NCI-H2107 treated with DMSO at 0.1 percent for 48 hours (cell line): ENCODE results near the gene SLC5A6.
A peak's percentile ranks its signal among the peaks of the same experiment; 100 is the strongest.
"Not testable (repeated sequence)": the region's sequence is repeated elsewhere in the genome, so short reads cannot be mapped to it uniquely, and the experiment has no call there.

Source experiments
- DNase-seq: peaks from one replicate; lab custom pipeline; 2025; ENCODE audit not compliant: unreplicated experiment; lab: John Stamatoyannopoulos, UW

Gene SLC5A6

DNA sequence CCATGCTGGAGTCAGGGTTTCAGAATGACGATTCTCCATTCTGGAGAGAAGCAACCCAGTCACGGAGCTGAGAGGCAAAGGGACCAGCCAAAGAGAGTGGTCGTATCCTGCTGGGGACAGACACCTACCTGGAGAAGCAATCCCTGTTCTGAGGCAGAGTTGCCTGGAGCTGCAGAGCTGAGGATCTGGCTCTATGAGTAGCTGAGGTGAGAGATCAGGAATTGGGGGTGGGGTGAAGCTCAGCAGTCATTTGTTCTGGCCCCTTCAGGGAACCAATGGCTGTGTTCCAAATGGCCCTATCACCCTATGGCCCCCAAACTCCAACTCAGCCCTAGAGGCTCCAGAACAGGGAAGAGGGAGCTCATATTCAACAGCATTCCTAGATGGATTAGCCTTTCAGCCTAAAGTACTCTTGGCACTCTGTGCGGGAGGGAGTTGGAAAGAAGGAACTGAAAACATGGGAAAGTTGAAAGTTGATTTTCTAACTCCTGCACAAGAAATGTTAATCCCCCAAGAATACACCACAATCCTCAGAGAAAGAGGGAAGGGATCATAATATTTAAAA lies 3.5 kb downstream of the SLC5A6 start:
- DNase-seq: no peak

DNA sequence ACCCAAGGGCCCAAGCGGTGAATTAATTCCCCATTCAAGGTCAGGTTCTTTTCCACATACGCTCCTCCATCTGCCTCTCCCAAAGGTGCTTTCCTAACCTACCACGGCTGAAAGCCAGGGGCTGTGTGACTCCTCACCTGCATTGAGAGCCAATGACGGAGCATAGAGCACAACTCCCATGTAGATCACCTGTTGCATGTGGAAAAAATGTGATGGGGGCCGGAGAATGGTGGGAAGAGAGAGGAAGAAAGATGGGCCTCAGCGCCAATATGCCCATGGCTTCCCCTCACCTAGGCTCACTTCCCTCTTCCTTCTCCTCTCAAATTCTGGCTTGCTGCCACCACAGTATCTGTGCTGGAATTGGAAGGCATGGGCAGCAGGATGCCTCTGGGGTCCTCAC lies 5.7 kb downstream of the SLC5A6 start:
- DNase-seq: no peak

DNA sequence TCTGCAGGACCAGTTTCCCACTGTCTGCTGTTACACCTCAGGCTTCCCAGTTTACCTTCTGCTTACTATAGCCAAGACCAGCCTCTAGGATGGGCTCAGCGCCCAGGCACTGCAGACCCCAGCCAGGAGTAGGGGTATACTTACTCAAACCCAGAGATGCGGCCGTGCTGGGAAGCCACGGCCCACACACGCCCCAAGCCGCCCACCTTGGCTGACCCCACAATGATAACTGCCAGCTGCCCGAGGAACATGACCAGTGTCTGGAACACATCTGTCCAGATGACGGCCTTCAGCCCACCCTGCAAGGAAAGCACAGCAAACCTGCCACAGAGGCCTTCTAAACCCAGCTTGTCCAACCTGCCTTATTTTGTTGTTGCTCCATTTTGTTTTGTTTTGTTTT lies 6.9 kb downstream of the SLC5A6 start:
- no peak for DNase-seq

DNA sequence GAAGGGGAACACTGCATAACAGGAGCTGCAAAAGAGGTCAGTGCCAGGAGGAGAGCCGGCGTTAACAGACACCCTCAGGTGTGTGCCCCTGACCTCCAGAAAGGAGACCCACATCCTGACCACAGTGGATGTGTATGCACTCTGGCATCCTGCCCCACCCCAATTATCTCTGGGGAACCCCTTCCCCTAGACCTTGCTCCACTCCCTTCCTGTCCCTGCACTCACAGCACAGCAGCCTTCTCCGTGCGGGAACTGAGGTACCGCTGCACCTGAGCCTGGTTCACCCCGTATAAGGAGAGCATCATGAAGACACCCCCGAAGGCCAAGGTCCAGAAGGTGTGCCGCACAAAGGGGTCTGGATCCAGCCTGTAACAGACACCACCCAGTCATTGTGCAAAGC lies 7.5 kb downstream of the SLC5A6 start:
- no peak for DNase-seq

DNA sequence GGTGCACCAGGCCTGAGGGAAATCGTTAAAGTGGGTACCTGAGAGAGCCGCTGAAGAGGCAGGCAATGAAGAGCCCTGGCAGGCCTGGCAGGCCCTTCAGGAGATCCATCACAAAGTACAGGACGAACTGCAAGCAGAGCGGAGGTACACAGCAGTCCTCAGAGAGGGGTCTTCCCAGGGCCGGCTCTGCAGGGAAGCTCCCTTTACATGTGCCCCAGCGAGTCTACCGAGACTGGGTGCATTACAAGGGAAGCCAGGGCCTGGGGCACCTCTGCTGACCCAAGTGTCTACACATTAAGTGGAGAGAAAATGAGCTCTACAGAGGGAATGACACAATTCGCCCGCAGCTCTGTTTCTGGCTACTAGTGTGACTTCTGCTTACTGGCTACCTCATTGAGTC lies 8.3 kb downstream of the SLC5A6 start:
- DNase-seq: no peak

DNA sequence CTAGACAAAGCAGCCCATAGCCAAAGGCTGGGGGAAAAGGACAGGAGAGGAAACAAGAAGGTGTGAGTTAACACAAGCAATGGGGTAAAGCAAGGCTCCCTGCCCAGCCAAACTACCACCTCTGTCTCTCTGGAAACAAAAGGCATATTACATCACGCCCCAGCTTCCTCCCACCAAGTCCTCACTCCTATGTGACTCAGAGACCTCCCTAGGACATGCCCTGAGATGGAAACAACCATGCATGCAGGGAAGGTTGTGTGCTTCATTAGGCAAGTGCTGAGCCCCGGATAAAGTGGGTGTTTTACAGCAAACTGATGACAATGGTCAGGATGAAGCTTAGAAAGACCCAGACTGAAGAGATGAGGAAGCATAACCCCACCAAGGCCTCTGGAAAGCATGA lies 9.2 kb downstream of the SLC5A6 start:
- no peak for DNase-seq

DNA sequence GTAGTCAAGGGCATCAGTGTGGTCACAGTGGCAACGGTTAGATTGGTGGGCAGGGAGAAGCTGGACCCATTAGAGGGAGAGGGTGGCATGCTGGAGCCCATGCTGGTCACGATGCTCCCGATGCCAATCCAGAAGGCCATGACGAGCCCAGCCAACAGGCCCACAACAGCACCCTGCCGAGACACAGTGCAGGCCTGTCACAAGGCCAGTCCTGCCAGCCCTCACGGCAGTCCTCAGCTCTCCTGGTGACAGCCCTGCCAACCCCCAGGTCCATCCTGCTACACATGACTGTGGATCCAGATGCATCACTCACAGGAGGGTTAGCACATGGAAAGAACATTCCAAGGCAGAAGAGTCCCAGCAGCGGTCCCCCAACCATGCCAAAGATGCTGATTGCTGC lies 10.4 kb downstream of the SLC5A6 start:
- DNase-seq: no peak

DNA sequence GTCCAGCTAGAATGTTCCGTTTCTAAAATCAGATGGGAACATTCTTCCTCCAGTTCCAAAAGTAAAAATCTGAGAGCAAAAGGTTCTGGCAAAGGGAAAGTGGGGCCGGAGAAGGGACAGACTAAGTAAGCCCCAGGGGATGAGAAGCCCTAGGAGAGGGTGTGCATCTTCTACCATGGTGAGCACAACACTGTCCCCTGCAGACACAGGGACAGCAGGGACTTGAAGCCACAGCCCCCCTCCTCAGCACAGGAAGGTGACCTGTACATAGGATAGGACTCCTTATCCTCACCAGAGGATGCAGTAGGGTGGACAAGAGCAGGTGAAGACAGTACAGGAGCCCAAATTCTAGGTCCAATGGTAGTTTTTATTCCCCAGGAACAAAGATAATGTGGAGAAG lies 12.8 kb downstream of the SLC5A6 start:
- no peak for DNase-seq

DNA sequence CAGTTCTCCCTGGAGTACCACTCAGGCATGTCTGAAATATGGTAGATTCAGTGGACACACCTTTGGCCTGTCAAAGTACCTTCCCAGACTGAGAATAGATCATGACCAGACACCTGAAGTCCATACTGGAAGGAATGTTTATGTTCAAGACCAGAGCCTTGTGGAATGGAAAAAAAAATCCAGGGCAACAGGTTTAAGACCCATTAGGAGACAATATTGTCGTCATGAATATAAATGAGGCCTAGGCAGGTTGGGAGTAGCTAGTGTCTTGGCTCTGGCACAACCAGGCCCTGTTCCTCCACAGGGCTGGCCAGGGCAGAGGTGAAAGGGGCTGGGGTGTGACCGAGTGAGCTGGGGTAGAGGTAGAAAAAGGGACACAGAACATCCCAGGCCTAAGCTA lies 13.4 kb downstream of the SLC5A6 start:
- DNase-seq: no peak

DNA sequence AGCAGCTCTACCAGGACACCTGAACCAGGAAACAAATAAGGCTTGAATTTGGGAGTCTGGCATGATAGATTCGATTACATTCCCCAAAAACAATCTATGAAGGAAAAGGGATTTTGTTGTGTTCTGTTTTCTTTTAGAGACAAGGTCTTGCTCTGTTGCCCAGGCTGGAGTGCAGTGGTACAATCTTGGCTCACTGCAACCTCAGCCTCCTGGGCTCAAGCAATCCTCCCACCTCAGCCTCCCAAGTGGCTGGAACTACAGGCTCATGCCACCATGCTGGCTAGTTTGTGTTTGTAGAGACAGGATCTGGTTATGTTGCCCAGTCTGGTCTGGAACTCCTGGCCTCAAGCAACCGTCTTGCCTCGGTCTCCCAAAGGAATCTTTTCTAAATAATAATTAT lies 14.0 kb downstream of the SLC5A6 start:
- DNase-seq: not testable (repeated sequence)

DNA sequence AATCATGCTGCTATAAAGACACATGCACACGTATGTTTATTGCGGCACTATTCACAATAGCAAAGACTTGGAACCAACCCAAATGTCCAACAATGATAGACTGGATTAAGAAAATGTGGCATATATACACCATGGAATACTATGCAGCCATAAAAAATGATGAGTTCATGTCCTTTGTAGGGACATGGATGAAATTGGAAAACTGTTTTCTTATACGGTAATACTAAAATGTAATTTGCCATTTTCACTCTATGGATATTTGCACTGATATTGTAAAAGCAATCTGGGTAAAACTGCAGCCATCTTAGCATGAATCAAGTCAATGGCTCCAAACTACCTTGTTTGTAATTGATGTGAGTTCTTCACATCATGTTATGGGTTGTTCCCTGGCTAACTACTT lies 16.3 kb downstream of the SLC5A6 start:
- not testable (repeated sequence) for DNase-seq

DNA sequence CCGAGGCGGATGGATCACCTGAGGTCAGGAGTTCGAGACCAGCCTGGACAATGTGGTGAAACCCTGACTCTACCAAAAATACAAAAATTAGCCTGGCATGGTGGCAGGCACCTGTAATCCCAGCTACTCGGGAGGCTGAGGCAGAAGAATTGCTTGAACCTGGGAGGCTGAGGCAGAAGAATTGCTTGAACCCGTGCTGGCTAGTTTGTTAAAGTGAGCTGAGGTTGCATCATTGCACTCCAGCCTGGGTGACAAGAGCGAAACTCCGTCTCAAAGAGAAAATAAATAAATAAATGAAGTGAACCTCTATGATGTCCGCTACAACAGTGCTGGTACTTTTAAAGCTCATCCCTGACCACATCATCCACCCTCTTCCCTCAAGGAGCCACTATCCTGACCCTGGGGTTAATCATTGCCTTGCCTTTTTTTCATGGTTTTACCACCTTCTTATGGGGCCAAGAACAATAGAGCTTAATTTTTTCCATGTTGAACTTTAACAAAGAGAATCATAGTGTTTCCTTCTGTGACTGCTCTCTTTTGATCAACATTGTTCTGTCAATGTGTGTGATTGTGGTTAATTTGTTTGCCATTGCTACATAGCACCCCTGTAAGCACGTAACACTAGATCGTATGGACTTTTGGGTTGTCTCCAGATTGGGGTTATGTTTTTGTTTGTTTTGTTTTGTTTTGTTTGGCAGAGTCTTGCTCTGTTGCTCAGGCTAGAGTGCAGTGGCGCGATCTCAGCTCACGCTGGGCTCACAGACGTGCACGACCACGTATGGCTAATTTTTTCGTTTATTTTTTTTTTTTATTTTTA lies 17.3 kb downstream of the SLC5A6 start:
- DNase-seq: peak; percentile 55

DNA sequence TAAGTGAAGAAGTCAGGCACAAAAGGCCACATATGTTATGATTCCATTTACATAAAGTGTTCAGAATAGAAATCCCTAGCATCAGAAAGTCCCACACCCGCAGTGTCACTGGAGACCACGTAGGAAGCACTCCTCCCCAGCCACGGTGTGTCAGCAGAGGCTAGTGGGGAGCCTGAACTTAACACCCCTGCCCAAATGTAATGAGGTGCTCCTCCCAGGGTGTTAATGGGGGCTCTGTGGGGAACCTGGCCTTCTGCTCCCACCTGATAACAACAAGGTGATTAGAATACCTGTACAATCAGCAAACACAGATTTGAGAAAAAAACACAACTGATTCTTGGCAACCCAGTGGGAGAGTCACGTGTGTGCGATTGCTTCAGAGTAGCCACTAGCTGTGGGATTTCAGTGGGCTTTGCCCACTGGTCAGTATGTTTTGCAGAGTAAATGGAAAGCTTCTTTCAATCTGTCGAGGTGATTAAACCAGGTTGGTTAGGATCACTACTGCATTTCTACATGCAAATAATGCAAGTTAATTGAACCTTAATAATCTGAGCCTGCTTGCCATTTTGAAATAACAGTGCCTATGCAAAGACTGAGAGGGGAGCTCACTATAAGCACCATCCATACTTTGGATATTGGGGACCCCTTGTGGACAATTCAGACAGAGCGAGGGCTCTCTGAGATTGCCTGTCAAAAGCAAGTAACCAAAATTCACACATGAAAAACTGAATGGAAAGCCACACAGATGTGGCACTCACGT lies 20.8 kb downstream of the SLC5A6 start:
- DNase-seq: peak; percentile 54

DNA sequence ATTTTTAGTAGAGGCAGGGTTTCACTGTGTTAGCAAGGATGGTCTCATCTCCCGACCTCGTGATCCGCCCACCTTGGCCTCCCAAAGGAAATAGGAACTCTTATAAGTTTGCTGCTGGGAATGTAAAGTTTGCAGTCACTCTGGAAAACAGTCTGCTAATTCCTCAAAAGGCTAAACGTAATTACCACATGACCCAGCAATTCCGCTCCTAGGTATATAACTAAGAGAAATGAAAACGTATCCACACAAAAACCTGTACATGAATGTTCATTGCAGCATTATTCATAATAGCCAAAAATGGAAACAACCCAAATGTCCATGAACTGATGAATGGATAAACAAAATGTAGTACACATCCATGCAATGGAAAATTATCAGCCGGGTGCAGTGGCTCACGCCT lies 22.1 kb downstream of the SLC5A6 start:
- no peak for DNase-seq

DNA sequence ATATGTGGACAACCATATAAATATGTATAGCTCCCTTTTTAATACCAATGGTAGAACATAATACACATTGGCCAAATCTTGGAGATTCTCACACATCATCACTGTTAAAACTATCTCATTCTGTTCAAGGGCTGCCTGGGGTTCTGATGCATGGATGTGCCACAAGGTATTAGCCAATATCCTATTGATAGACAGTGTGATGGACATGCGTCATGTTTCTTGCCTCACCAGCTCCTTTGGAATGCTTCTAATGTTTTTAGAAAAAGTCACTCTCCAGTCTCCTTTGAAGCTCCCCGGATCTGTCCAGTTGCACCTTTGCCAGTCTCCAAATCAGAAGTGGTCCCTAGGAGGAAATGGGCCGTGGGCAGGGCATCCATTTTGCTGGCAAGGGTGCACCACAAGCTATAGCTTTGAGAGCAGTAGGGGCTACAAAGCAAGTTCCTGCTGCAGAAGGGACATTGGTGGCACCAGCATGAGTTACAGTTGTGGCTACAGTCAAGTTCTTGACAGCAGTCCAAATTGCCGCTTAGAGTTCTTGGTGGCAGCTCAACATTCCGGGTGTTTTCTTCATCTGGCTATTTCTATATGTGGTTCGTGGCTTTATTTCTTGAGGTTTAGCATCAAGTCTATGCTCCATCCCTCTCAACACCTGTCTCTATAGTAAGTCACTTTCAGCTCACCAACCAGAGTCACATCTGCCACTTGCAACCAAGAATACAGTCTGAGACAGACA lies 25.3 kb downstream of the SLC5A6 start:
- no peak for DNase-seq

DNA sequence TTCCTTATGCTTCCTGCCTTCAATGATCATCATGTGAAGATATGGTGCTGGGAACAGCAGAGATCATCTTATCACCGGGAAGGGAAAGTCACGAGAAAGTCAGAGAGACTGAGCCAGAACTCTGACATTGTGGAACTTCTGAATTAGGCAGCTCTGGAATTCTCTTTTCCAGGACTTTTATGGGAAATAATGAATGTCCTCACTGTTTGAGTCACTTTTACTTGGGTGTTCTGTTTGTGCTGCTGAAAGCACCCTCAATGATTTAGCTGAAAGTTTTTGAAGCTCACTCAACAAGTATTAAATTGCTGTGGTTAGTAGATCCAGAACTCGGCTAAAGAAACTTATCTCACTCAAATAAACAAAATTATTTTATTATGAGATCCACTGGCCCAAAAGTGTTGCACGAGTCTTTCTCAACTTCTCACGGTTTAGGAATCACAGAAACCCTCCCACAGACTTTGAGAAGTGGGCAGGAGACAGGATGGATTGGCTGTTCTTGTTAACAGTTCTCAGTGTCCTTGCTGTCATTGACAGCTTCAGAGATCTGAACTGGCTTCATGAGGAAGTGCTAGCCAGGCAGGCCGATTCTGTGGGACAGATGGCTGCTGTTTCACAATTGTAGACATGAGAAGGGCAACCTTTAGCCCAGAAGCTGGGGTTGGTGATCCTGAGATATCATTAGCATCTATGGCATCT lies 26.6 kb downstream of the SLC5A6 start:
- DNase-seq: no peak

DNA sequence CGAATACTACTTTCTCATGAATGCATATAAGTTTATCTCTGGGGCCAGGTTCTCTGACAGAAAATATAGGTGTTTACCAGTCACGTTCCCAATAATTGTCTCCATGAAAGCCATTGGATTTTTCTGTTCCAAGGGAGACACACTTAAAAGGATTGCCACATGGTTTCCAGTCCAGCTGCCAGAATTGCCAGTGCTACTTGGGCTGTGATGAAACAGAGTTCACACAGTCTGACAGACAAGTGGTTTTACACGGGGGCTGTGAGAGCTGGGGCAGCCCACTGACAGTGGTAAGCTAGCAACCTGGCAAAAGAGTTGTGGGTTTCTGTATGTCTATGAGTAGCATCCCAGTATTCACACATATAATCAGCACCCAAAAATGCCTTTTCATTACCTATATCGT lies 28.0 kb downstream of the SLC5A6 start:
- DNase-seq: no peak

DNA sequence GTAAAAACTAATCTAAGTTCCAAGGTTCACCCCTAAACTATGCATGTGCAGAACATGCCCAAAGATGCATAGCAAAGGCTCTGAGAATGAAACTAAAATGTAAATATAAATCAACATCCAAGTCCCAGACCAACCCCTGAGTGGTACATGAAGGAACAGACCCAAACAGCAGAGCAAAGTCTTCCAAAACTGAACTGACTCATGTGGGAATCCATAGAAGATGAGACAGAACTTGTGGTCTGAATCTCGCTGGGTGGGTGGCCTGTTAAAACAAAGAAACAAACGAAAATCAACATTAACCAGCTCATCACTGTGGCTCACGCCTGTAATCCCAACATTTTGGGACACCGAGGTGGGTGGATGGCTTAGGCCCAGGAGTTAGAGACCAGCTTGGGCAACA lies 29.7 kb downstream of the SLC5A6 start:
- no peak for DNase-seq

DNA sequence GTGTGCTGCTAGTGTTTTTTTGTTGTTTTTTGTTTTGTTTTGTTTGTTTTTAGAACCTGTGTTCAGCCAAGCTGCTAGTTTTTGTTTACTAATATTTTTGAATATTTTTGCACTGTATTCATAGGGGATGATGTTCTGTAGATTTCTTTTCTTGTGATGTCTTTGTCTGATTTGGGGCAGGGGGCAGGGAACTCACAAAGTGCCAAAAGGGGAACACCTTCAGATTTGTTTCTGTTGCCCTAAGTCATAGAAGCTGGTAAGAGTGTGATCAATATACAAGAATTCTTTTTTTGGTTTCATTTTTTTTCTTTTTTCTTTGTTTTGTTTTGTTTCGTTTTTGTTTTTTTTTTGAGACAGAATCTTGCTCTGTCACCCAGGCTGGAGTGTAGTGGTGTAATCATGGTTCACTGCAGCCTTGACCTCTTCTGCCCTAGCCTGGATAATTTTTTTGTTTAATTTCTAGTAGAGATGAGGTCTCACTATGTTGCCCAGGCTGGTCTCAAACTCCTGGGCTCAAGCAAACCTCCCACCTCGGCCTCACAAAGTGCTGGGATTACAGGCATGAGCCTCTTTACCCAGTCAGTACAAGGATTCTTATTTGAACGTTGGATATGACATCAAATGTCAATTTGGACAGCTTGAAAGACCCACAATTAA lies 32.6 kb downstream of the SLC5A6 start:
- DNase-seq: no peak

DNA sequence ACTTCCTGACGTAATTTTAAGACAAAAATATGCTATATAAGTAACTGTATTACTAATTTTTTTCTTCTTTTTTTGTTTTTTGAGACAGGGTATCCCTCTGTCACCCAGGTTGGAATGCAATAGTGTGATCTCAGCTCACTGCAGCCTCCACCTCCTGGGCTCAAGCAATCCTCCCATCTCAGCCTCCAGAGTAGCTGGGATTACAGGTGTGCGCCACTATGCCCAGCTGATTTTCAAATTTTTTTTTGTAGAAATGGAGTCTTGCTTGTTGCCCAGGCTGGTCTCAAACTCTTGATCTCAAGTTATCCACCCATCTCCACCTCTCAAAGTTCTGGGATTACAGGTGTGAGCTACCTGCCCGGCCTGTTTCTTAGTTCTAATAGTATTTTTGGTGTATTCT lies 33.6 kb downstream of the SLC5A6 start:
- no peak for DNase-seq
